NCI-H2196 (cell line): Measurements from ENCODE around the gene KREMEN1.

ENCODE experiments used
- DNase-seq: peaks from one replicate; lab custom pipeline; 2025; ENCODE audit not compliant: unreplicated experiment; lab: John Stamatoyannopoulos, UW

KREMEN1 gene

GRCh38 chr22:29204455-29205183 is 131.8 kb downstream of the KREMEN1 start:
- DNase-seq: no peak

DNA sequence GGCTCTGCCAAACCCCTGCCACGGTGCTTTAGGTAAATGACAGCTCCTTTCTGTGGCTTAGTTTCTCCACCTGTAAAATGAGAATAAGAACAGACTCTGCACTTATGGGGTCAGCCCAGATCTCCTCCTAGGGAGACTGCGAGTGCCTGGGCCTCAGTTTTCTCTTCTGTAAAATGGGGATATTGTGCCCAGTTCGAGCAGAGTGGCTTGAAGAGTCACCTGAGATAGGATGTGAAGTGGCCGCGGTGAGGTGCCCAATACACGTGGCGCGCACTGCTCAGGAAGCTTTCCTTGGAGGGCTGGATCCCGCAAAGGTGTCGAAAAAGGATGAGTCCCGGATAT is 132.4 kb downstream of the KREMEN1 start:
- DNase-seq: no peak

- peak; percentile 5 for DNase-seq
Measured at GRCh38 chr22:29205594-29206371, 132.9 kb downstream of the KREMEN1 start, which contains the start of gene EMID1. Gene EMID1, plus strand, starts transcription at chr22:29205896. Its CDS starts 143 bp downstream, at chr22:29206039.

DNA sequence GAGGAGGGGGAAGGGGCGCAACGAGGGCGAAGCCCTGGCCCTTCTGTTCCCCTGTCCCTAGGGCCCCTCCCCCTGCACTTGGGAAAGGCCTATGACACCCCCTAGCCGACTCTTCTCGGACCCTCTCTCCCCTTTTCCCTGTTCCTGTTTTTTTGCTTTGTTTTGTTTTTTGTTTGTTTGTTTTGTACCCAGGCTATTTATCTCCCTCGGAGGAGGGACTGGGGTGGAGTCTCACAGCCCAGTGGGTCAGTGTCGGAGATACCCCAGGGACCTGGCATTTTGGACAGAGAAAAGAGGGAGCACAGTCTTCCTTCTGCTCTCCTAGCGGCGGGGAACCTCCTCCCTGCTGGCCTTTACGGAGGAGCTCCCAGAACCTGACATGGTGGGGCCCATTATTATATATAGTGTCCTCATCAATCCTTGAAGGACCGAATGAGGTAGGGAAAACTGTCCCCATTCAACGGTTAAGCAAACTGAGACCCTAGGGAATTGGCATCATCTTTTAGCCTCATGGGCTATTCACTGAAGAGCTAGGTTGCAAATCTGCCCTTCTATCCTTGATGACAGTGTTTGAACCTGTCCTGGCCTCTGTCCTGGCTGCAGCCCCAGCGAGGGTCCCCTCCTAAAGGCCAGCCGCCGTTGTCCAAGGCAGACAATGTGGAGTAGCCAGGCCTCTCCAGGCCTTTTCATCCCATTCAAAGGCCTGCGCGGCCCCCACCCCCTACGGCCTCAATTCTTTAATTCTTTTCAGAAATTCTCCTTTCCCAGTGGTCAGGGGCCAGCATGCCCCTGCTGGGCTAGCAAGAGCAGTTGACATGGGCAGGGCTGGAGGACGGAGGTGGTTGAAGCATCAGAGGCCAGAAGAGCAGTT is 133.8 kb downstream of the KREMEN1 start:
- DNase-seq: no peak

GRCh38 chr22:29207243-29207550 is 134.4 kb downstream of the KREMEN1 start:
- no peak for DNase-seq

DNA sequence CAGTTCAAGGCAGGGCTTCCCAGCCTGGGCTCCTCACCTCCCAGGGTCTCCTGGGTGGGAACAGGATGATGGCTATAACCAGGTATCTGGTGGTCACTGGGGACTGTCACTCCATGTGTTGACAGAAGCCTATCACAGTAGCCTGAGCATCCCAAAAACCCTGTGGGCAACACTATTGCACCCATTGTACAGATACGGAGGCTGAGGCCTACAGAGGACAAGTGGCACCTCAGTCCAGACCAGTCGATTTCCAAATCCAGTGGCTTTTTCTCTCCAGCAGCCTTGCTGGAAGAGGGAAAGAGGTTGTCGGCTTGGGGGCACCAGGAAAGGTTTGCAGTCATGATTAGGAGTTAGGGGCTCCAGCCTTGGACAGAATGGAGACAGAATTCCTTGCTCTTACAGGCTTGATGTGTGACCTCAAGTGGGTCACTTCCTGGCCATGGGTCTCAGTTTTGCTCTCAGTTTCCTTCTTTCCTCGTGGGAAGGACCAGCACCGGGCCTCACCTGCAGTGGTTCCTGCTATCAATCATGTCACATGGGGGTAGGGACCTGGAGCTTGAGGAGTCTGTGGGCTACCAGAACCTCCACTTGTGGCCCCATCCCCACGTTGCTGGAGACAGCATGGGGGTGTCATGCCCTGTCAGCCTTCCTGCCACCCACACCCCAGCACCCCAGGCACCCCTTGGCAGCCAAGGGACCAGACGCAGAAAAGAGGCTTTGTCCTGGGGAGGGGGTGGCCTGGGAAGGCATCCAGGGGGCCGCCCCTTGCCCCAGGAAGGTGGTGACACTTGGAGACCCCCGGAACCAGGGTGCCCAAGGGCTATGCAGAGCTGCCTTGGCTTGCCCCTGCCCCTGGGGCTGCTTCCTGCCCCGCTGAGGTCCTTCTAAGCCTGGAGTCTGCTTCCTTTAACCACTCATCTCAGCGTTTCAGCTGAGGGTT is 135.0 kb downstream of the KREMEN1 start:
- no peak for DNase-seq

- no peak for DNase-seq
Measured at GRCh38 chr22:29208502-29208862, 135.6 kb downstream of the KREMEN1 start.

DNA sequence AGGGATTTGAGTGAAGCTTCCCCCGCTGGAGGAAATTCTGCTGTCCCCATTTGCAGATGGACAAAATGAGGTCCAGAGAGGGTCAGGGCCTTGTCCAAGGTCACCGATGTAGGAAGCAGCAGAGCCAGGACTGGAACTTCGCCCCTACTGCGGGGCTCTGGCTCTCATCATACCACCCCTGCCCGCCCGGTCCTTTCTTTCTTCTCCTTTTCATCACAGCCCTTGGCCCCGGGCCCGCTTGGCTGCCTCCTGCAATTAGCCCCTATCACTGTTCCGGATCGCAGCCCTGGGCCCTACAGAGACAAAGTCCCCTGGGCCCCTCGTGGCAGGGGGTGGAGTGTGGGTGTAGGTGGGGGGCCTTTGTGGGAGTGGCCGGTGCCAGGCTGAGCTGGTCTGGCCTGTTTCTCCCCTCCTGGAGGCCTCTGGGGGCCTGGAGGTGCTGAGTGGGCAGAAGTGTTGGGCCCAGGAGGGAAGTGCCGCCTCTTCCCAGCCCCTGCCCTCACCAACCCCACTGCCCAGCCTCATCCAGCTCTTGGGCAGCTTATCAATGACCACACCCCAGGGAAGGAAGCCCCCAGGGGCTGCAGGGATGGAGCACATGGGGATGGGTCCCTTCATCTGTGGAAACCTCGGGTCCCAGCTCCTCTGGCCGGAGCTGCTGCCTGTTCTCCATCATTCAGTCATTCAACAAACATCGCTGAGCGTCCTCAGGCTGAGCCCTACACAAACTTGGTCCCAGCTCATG is 136.2 kb downstream of the KREMEN1 start:
- no peak for DNase-seq

GRCh38 chr22:29209624-29209929 is 136.7 kb downstream of the KREMEN1 start:
- no peak for DNase-seq

GRCh38 chr22:29211066-29211465 is 138.2 kb downstream of the KREMEN1 start:
- DNase-seq: no peak

GRCh38 chr22:29211466-29211865 is 138.6 kb downstream of the KREMEN1 start:
- DNase-seq: no peak

- DNase-seq: no peak
Measured at GRCh38 chr22:29212743-29213142, 139.9 kb downstream of the KREMEN1 start.

DNA sequence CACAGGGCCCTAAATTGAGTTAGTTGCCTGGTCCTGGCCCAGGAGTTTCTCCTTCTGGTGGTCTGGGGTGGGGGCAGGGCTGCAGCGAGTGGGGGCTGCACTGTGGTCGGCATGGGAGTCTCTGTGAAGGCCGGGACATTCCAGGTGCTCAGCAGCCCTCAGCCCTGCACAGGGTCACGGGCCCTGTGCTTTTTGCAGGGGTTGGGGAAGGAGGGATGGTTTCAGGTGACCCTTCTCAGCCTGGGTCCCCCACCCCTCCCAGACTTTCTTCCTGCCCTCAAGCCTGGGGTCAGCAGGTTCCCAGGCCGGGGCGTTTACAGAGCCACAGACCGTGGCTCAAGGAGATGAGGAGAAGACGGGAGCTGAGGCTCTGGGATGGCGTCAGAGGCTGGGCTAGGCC is 140.7 kb downstream of the KREMEN1 start:
- no peak for DNase-seq

- DNase-seq: no peak
Measured at GRCh38 chr22:29214232-29214631, 141.4 kb downstream of the KREMEN1 start.

DNA sequence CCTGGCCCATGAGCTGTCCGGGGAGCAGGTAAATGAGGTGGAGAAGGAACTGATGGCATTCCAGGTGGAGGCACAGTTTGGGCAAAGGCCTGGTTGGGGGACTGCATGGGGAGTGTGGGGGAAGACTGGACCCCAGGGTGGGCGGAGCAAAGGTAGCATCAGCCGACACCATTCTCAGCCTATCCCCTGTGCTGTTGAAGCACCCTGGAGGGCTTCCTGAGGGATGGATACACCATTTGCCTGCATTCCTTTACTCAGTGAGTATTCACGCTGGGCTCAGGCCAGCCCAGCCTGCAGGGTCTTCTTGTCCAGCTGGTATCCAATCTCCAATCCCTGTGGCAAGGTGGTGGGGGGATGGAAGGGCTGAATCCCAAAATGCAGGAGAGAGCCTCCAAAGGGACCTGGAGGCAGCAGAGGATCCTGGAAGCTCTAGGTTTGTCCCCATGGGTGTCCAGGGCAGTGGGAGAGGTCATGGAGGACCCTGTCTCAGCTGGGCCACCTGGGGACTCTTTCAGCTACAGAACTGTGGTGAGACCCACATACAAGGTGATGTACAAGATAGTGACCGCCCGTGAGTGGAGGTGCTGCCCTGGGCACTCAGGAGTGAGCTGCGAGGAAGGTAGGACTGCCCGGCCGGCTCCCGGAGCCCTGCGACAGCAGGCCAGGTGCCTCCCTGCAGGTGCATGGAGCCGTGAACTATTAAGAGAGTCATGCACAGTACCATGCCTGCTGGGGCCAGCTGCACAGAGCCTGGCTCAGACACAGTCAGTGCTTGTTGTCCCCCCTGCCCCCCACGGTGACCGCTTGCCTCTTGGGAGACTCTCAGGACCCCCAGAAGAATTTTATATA is 142.4 kb downstream of the KREMEN1 start:
- DNase-seq: no peak

- DNase-seq: no peak
Measured at GRCh38 chr22:29216011-29216872, 143.4 kb downstream of the KREMEN1 start.

DNA sequence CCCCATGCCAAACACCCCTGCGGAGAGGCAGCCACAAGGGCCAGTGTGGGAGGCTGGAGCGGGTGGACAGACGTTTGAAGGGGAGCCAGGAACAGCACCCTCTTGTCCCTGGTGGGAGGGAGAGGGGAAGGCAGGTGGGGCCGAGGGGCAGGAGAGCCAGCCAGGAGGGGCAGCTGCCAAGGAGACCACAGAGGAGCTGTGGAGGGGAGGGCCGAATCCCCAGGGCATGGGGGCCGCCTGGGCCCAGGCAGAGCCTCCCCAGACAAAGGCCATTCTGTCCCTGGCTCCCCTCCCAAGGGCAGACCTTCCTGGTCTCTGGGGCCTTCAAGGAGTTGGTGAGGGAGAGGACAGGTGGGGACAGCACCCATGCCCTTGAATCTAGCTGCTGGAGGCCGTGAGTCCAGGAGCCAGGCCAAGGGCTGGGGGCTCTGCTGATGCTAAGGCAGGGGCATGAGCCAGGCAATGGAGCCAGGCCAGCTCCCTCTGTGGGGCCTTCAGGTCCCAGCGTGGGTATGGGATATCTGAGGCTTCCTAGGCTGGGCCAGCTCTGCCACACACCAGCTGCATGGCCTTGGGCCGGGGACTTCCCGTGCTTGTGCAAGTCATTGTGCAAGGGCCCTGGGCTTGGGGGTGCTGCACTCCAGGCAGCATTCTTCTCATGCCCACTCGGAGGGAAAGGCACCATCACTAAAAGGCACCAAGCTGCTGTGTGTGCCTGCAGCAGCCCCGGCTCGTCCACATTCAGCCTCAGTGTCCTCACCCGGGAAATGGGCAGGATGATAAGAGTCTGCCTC is 144.2 kb downstream of the KREMEN1 start:
- no peak for DNase-seq
